Stimulated activated CD4-positive, alpha-beta T cell treated with anti-CD3 and anti-CD28 coated beads, TNF-alpha, amount 100 ng/mL, for 24 hours (primary cell): ENCODE data around the gene BHLHE40.

Source experiments
- DNase-seq, 3 experiments: peaks; one replicate each; pipeline ENCODE4 v3.0.0-alpha.2; 2020; ENCODE audit warnings: low read depth in 3 of 3

Gene BHLHE40

DNA sequence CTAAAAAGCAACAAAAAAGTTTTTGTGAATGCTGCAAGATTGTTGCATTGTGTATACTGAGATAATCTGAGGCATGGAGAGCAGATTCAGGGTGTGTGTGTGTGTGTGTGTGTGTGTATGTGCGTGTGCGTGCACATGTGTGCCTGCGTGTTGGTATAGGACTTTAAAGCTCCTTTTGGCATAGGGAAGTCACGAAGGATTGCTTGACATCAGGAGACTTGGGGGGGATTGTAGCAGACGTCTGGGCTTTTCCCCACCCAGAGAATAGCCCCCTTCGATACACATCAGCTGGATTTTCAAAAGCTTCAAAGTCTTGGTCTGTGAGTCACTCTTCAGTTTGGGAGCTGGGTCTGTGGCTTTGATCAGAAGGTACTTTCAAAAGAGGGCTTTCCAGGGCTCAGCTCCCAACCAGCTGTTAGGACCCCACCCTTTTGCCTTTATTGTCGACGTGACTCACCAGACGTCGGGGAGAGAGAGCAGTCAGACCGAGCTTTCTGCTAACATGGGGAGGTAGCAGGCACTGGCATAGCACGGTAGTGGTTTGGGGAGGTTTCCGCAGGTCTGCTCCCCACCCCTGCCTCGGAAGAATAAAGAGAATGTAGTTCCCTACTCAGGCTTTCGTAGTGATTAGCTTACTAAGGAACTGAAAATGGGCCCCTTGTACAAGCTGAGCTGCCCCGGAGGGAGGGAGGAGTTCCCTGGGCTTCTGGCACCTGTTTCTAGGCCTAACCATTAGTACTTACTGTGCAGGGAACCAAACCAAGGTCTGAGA lies 4.7 kb downstream of the BHLHE40 start:
- peak; percentile 30 to 70 (median 69) for DNase-seq

DNA sequence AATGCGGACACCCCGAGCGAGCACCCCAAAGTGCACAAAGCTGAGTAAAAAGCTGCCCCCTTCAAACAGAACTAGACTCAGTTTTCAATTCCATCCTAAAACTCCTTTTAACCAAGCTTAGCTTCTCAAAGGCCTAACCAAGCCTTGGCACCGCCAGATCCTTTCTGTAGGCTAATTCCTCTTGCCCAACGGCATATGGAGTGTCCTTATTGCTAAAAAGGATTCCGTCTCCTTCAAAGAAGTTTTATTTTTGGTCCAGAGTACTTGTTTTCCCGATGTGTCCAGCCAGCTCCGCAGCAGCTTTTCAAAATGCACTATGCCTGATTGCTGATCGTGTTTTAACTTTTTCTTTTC lies 5.3 kb downstream of the BHLHE40 start:
- no peak for DNase-seq

DNA sequence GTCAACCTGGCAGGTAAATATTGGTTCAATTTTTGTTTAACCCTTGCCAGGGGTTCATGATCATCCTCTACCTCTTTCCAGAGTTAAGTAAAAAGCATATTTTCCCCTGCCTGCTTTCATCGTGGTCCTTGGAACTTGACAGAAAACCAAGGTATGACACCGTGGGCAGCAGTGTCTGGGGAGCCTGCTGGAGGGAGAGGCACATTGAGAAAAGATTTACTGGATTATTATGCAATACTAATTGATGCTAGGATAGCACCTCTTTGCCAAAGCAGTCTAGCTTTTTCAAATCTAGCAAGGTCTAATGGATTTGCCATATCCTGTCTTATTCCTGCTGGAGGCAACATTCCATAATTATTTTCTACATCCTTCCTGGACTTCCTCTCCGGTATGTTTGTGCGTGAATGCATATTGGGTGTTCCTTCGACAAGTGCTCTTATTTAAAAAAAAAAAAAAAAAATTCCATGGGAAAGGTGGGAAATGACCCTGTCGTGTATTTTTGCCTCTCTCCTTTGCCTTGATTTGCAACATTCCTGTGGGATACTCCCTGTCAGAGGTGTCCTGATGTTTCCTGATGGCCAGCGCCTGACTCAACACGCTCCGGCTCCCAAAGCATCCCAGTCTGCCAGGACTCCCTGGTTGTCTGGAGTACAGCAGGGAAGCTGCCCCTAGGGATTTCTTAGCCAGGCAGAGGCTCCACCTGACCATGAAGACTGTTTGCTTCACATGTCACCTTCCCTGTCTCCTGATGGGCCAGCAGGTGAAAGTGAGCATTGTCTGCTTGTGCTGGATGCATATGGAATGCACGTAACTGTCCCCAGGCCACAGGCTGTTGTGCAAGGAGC lies 6.3 kb downstream of the BHLHE40 start:
- DNase-seq, result no peak

DNA sequence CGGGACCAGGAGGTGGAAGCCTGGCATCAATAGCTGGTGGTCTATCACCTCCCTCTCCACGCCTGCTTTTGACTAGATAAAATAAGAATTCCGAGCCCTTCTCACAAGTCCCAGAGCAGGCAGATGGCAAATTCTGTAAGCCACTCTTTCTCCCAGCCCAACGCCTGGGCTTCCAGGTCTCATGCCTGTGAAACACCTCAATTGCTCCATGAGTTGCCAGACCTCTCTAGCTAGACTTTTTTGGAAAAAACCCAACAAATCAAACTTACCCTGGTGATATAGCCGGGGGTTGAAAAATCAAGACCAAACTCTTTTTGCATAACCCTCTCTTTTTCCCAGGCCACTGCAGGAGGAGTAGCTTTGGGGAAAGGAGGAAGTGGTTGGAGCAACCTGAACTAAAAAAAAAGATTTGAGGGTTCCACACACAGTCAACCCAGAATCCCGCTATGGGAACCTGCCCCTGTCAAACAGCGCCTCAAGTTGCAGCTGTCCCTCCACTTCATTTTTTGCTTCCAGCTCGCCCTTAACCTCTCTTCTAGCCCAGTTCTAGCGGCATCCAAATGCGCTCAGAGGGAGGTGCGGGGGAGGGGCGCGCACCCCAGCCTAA lies 7.0 kb downstream of the BHLHE40 start:
- DNase-seq, result no peak

DNA sequence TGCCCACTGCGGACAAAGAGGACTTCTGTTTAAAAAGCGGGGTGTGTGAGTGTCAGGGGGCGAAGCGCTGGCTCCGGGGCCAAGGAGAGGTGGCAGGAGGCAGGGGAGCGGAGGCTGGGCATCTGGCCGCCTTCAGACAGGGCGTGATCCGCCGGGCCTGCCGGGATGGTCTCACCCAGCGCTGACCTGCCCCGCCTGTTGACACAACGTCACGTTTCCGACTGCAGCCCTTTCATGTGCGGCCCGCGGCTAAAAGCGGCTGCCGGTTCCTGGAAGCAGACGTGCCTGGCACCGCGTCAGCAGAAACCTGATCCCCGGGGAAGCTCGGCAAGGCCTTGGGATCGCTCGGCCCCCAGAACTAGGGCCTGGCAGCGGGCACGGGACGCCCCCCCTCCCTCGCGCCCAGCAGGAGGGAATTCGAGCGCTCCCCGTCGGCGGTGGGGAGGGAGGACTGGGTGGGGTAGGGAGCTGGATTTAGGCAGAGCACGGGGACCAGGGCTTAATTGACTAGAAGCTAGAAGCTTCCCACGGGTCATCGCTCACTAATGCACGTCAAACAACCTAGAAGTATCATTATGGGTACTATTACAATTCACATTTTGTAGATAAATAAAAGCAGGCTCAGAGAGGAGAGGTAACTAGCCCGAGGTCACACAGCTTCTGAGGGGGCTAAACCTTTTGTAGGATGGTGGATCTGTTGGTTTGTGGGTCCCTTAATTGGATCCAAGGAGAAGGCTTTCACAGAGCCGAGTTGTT lies 7.7 kb downstream of the BHLHE40 start:
- peak; percentile 21 to 78 (median 37) for DNase-seq

DNA sequence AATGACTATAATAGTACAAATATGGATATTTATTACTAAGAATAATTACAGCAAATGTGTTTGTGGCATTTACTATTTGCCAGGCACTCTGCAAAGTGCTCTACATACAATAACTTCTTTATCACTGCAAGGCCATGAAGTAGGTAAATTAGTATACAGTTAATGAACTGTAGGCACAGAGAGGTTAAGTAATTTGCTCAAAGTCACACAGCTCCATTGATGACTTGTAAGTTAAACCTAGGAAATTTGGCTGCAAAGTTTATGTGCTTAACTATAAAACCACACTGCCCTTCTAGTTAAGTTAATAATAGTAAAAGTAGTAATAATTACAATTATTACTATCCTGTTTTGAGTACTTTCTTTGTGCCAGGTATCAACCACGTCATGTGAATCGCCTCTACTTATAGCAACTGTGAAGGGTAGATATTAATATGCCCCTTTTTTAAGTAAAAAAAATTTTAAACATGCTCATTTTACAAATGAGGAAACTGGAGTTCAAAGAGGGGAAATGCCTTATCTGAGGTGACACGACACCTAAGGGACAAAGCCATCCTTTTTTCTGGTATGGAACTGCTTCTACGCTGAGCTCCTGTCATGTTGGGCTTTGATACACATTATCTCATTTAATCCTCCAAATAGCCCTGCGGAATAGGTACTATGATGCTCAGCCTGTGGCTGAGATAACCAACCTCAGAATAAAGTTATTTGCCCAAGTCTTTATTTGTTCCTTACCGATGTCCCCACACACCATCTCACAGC lies 8.5 kb downstream of the BHLHE40 start:
- DNase-seq, result no peak

DNA sequence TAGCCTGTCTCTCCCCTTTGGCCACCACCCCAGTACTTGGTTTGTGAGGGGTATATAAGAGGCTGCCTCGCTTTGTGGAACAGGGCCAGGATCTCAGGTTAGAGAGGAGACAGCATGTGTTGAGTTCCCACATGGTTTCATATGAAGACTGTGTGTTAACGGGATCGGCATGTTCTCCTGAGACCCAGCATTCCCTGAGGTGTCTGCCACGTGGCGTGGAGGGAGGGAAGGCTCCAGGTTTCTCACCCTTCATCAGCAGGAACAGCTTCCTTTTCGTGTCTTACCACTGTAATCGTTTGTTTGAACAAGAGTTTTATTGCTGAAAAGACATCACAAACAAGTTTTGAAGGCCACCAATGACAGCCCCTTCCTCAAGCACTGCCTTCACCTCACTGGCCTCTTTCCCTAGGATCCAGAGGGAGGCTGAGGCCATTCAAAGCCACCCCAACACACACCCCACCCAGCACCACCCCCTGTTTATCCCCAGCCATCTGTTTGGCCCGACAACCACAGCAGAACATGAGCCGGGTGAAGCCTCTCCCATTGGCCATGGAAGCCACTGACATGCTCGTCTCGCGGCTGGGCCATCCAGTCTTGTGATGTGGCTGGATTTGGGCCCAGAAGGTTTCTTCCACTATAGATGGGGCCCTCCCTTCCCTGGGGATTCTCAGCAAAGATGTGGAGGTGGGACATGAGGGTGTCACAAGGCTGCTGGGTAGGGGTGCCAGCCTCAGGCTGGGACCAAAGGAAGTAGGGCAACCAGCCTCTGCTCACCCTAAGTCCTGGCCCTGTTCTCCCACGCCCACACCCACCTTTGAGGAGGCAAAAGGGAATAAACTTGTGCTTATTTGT lies 10.0 kb downstream of the BHLHE40 start:
- no peak for DNase-seq

GRCh38 chr3:4990069-4990468 lies 10.8 kb downstream of the BHLHE40 start:
- DNase-seq, result no peak

- no peak for DNase-seq
These were observed 12.9 kb downstream of the BHLHE40 start for GRCh38 chr3:4992118-4992517.

GRCh38 chr3:4993276-4994143 lies 14.3 kb downstream of the BHLHE40 start:
- no peak for DNase-seq

GRCh38 chr3:4994144-4994730 lies 15.0 kb downstream of the BHLHE40 start:
- DNase-seq, result no peak

GRCh38 chr3:4994823-4995499 lies 15.7 kb downstream of the BHLHE40 start:
- DNase-seq, result no peak

GRCh38 chr3:4995500-4996053 lies 16.3 kb downstream of the BHLHE40 start:
- no peak for DNase-seq

GRCh38 chr3:4996223-4996765 lies 17.1 kb downstream of the BHLHE40 start:
- no peak for DNase-seq

- no peak for DNase-seq
These were observed 17.6 kb downstream of the BHLHE40 start for GRCh38 chr3:4996771-4997291.

DNA sequence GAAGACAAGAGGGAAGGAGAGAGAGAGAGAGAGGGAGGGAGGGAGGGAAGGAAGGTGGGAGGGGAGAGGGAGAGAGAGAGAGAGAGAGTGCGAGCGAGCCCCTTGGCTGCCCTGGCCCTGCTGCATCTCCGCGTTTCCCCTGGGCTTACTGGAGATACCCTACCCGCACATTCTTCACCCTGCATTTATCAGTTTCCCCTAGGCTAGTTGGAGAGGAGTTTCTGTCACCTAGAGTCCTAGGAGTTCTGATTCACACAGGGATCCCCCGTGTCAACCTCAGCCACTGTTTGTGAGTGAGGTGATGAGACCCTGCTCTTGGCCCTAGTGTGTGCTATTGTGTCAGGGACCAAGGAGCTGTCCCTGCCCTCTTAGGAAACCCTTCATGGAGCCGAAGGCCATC lies 18.7 kb downstream of the BHLHE40 start:
- DNase-seq, result no peak

- no peak for DNase-seq
These were observed 20.4 kb downstream of the BHLHE40 start for GRCh38 chr3:4999531-5000184.
